NCI-H128 (cell line): ENCODE measurements around the gene XPO6.

Source experiments
- DNase-seq: peaks from one replicate; lab custom pipeline; 2025; ENCODE audit not compliant: unreplicated experiment; lab: John Stamatoyannopoulos, UW

The XPO6 gene

GRCh38 chr16:28064150-28064549 lies 147.6 kb downstream of the XPO6 start:
- no peak for DNase-seq

GRCh38 chr16:28063591-28064061 lies 148.1 kb downstream of the XPO6 start, which contains the start of gene GSG1L:
Gene GSG1L (minus strand): TSS chr16:28063714. CDS start chr16:28063424, 290 bp downstream.
- no peak for DNase-seq

- DNase-seq: no peak
Measured at GRCh38 chr16:28062847-28063521, 148.8 kb downstream of the XPO6 start.

GRCh38 chr16:28062261-28062846 lies 149.4 kb downstream of the XPO6 start:
- DNase-seq: no peak

DNA sequence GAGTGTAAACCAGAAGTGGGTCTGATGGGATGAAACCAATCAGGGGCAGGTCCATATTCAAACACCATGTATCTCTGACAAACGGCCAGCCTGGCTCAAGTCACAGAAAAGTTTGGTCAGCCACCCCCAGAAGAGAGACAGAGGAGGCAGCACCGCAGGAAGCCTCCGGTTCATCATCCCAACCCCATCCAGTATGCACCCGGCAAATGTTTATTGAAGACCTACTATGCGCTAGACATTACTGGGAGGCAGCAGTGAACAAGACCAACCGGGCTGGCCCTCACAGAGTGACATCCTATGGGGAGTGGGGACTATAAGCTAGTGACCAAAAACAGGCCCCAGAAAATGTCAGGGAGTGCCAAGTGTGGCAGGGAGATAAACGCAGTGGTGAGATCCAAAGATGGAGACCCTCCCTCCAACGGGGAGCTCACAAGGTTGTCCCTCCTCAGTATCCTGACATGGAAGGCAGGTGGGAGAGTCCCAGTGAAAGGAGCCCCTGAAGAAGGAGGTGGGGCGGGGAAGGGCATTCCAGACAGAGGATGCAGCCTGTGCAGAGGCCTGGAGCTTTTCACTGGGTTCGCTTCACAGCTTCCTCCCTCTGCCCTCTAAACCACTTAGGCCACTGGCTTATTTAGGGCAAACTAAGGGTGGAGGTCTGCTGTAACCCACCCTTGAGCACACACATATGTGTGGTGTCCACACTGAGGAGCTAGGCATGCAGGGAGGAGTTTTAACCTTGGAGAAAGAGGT lies 150.2 kb downstream of the XPO6 start:
- DNase-seq: no peak

GRCh38 chr16:28059841-28060575 lies 151.8 kb downstream of the XPO6 start:
- no peak for DNase-seq

DNA sequence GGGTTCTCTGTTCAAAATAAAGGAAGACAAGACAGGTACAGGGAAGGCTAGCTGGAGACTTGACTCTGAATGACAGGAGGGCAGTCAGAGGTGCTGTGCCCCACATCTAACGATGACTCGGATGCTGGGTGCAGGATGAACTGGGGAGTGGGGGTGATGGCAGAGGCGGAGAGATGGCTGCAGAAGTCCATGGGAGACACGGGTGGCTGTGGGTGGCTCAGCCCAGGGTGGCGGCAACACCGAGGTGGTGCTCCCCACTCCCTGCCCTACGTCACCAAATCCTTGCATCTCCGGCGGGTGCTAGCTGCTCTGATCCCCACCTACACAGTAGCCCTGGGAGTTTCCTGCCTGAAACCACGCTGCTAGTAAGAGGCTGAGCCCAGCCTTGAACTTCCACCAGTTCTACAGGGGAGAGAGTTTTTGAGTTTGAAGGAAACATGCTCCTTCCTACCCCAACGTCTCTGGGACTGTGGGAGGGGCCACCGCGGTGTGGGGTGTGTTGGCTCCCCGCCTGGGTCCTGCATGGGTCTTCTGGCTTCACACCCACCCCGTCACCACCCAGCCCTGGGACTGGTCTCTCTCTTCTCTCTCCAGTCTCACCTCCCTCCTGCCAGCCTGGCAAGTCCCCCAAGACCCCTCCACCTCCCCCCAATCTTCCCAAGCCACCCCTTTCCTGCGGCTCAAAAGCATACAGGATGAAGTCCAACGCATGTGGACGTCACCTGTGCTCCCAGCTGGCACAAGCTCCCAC lies 152.8 kb downstream of the XPO6 start:
- no peak for DNase-seq

DNA sequence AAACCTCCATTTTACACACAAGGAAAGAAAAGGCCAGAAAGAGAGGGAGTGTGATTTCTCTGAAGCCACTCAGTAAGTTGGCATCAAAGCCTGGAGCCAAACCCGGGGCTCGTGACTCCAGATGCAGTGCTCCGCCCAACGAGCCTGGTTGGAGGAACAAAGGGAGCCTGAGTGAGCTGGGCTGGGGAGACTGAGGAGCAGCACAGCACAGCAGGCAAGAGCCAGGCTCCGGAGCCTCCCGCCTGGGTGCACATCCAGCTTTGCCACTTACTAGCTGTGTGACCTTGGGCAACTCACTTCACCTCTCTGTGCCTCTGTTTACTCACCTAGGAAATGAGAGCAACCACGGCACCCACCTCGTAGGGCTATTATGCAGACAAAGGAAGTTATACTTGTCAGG lies 153.8 kb downstream of the XPO6 start:
- no peak for DNase-seq

DNA sequence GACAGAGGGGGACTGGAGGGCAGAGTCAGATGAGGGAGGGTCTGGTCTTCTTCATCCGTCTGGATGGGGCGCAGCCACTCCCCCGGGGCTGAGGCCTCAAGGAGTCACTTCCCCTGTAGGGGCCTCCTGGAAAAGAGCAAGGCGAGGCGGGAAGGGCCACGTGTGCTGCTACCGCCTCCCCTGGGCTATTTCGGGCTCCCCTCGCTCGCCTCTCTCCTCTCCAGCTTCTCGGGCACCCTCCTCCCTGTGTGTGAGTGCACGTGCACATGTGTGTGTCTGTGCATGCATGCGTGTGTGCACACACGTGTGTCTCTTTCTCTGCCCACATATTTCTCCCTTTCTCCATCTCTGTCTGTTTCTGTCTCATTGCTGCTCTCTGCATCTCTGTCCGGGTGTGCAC lies 158.3 kb downstream of the XPO6 start:
- no peak for DNase-seq

DNA sequence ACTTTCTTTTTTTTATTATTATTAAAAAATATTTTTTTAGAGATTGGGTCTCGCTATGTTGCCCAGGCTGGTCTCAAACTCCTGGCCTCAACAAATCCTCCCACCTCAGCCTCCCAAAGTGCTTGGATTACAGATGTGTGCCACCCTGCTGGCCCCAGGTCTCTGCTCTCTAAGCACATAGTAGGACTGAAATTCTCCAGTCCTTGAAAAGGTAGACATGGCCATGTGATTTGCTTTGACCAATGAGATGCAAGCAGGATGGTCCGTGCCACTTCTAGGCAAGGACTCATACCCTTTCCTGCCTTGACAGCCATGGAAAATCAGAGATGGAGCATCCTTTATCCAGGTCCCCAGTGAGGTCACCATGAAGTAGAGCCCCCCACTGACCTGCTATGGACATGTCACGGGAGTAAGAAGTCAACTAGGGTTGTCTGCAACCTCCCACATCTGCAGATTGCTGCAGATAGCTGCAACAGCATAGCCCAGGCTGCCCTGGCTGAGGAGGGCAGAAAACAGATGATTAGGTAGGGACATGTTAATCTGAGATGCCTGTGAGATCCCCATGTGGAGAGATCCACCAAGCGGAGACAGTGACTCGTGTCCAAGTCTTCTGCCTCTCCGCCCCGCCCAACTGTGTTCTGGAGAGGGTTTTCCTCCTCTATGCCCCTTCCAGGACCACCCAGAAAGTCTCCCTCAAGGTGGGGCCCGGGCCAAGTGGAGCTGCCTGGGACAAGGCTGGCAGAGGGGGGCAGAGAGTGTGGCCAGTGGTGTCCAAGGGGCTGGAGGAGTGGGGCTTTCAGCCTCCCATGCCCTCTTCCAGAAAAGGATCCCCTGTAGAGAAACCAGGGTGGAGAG lies 159.3 kb downstream of the XPO6 start:
- DNase-seq: no peak

GRCh38 chr16:28051486-28051885 lies 160.3 kb downstream of the XPO6 start:
- no peak for DNase-seq
